AG09309 (cell line): ENCODE measurements around the gene GREM1.
A peak's percentile ranks its signal among the peaks of the same experiment; 100 is the strongest.

ENCODE experiments used
- DNase-seq: peaks from one replicate; pipeline ENCODE4 v3.0.0-alpha.2; 2010; ENCODE audit warnings: low read depth
- H3K4me3 ChIP-seq: 2 replicates; pipeline ENCODE4 v1.5.1; 2011; ENCODE audit warnings: mild to moderate bottlenecking, low read depth, low read length, moderate library complexity; ENCODE audit not compliant: control insufficient read depth
- CTCF ChIP-seq: IDR thresholded peaks from 2 replicates; pipeline ENCODE4 v1.5.1; 2011; ENCODE audit warnings: mild to moderate bottlenecking, low read depth, low read length, inconsistent platforms; ENCODE audit not compliant: insufficient read depth, control insufficient read depth; ENCODE audit errors: missing control alignments

GREM1 gene

GRCh38 chr15:32750979-32751378, 33.2 kb downstream of the GREM1 start:
- H3K4me3 ChIP-seq: no peak overlapping the region
- no peak for TF ChIP-seq CTCF
- no peak for DNase-seq

- no peak for TF ChIP-seq CTCF
- no peak for DNase-seq
- no peak overlapping the region for H3K4me3 ChIP-seq
Measured at GRCh38 chr15:32757426-32757825, 39.6 kb downstream of the GREM1 start.

GRCh38 chr15:32763295-32763694, 45.5 kb downstream of the GREM1 start:
- DNase-seq: no peak
- H3K4me3 ChIP-seq: no peak overlapping the region
- TF ChIP-seq CTCF: no peak

GRCh38 chr15:32765236-32765635, 47.4 kb downstream of the GREM1 start:
- TF ChIP-seq CTCF: no peak
- no peak overlapping the region for H3K4me3 ChIP-seq
- DNase-seq: no peak

- H3K4me3 ChIP-seq: no peak overlapping the region
- TF ChIP-seq CTCF: no peak
- DNase-seq: no peak
Measured at GRCh38 chr15:32766101-32766500, 48.3 kb downstream of the GREM1 start.

GRCh38 chr15:32767236-32767635, 49.4 kb downstream of the GREM1 start:
- TF ChIP-seq CTCF: no peak
- DNase-seq: no peak
- H3K4me3 ChIP-seq: no peak overlapping the region

- DNase-seq: peak; percentile 98
- no peak overlapping the region for H3K4me3 ChIP-seq
- TF ChIP-seq CTCF: no peak
Measured at GRCh38 chr15:32774022-32774421, 56.2 kb downstream of the GREM1 start.
